Spleen (tissue), 7 donors: Measurements from ENCODE around the gene RNASE12.
"Not testable (repeated sequence)": the region's sequence is repeated elsewhere in the genome, so short reads cannot be mapped to it uniquely, and the experiment has no call there.

Experiments
- CTCF ChIP-seq, 11 experiments: fragments of 200-600 bp in 7 of 11; fragments of 450-650 bp in 4 of 11; sonication (generic) in 4 of 11; IDR thresholded peaks in 8 of 11; conservative IDR thresholded peaks in 3 of 11; 1 replicate in 7 of 11; 2 replicates in 4 of 11; pipeline versions ENCODE4 v1.4.0 to v1.8.0; 2016 to 2021; ENCODE audit warnings: antibody characterized with exemption in 11 of 11, inconsistent platforms in 4 of 11, mild to moderate bottlenecking in 1 of 11
- POLR2AphosphoS5 ChIP-seq, 3 donors: sonication (generic); formaldehyde crosslinking; IDR thresholded peaks; one replicate each; pipeline ENCODE4 v1.5.1; 2017; ENCODE audit warnings: antibody characterized with exemption in 3 of 3
- donor health status: DM: no; HTN: no; CAD: no; lungs with moderate emphysema.
- donor health status: DM: no; HTN: no; CAD: no.
- donor health status: DM: no; HTN: no; CAD: no.

- not testable (repeated sequence) for TF ChIP-seq CTCF (IDR thresholded peaks at IDR 0.05 in 8 of 11, conservative IDR thresholded peaks at IDR 0.05 in 3 of 11); POLR2AphosphoS5 (IDR thresholded peaks at IDR 0.05)
Measured at GRCh38 chr14:20569865-20570264, 21.3 kb downstream of the RNASE12 start.
